Measurements from ENCODE around the gene INS. TPM values are rescaled to one million over a fixed set of nuclear protein-coding genes. Genes with fewer than 3 reads are reported as not detected.
A peak's percentile ranks its signal among the peaks of the same experiment; 100 is the strongest.

The INS gene
- total and polyA plus RNA-seq, 4 donors, result 0.16 to 0.37 TPM; not detected in 2

GRCh38 chr11:2136209-2136951 lies 24.6 kb downstream of the INS start:
- no peak for TF ChIP-seq JUND (IDR thresholded peaks at IDR 0.05)
- TF ChIP-seq FOXA2 (IDR thresholded peaks at IDR 0.05), result no peak
- no peak for TF ChIP-seq ZBTB33 (IDR thresholded peaks at IDR 0.05)
- TF ChIP-seq NR2F2 (IDR thresholded peaks at IDR 0.05), result no peak
- TF ChIP-seq FOXA1 (IDR thresholded peaks at IDR 0.05), result no peak
- TF ChIP-seq, protein P1, sequence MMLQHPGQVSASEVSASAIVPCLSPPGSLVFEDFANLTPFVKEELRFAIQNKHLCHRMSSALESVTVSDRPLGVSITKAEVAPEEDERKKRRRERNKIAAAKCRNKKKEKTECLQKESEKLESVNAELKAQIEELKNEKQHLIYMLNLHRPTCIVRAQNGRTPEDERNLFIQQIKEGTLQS (IDR thresholded peaks at IDR 0.05), result no peak
- TF ChIP-seq MAX (IDR thresholded peaks at IDR 0.05), result no peak
- no peak for TF ChIP-seq HNF4G (IDR thresholded peaks at IDR 0.05)
- TF ChIP-seq TAF1 (conservative IDR thresholded peaks at IDR 0.05), result no peak
- TF ChIP-seq SP1 (IDR thresholded peaks at IDR 0.05), result no peak
- TF ChIP-seq YY1 (IDR thresholded peaks at IDR 0.05), result no peak
- no peak for DNase-seq (ENCODE audit: low spot score)
- Histone ChIP-seq H3K27ac (ENCODE audit: low read depth in 1 of 2, low read length in 2 of 2) (no peak overlapping the region), H3K4me1 (ENCODE audit: control insufficient read depth in 4 of 4, insufficient read depth in 4 of 4, low read length in 3 of 4) (peaks cover 15 to 57% (median 37%) of the 10 kb centered on the region in 4 donors), H3K9me3 (ENCODE audit: control insufficient read depth in 4 of 4, low read length in 3 of 4) (no peaks in the 10 kb centered on the region), H3K36me3 (ENCODE audit: control insufficient read depth in 4 of 4, insufficient read depth in 3 of 4, low read depth in 1 of 4, low read length in 3 of 4) (peaks cover 5 to 25% (median 17%) of the 10 kb centered on the region in 4 donors), H3K9ac (ENCODE audit: low read depth in 1 of 2, low read length in 2 of 2) (no peak overlapping the region), H3K4me3 (ENCODE audit: low read depth in 1 of 3, low read length in 3 of 3) (no peak overlapping the region), H3K27me3 (ENCODE audit: control insufficient read depth in 4 of 4, insufficient read depth in 4 of 4, low read length in 3 of 4) (no peaks in the 10 kb centered on the region)
- 71% methylated on average over 24 of the region's 24 CpGs for WGBS

- no peak for TF ChIP-seq RAD21 (IDR thresholded peaks at IDR 0.05)
- TF ChIP-seq SP1 (IDR thresholded peaks at IDR 0.05), result no peak
- TF ChIP-seq RXRA (IDR thresholded peaks at IDR 0.05), result peak in 1 of 2 donors; percentile 12
- no peak for TF ChIP-seq FOXA1 (IDR thresholded peaks at IDR 0.05)
- no peak for TF ChIP-seq EGR1 (IDR thresholded peaks at IDR 0.05; ENCODE audit: low read depth in 2 of 2)
- H3K4me1 ChIP-seq (ENCODE audit: control insufficient read depth in 4 of 4, insufficient read depth in 4 of 4, low read length in 3 of 4), result peaks cover 15 to 57% (median 37%) of the 10 kb centered on the region in 4 donors
- H3K27me3 ChIP-seq (ENCODE audit: control insufficient read depth in 4 of 4, insufficient read depth in 4 of 4, low read length in 3 of 4), result no peaks in the 10 kb centered on the region
- 71% methylated on average over 14 of the region's 14 CpGs for WGBS
- H3K27ac ChIP-seq (ENCODE audit: low read depth in 1 of 2, low read length in 2 of 2), result no peak overlapping the region
- no peak for DNase-seq (ENCODE audit: low spot score)
- H3K9me3 ChIP-seq (ENCODE audit: control insufficient read depth in 4 of 4, low read length in 3 of 4), result no peaks in the 10 kb centered on the region
- no peak overlapping the region for H3K9ac ChIP-seq (ENCODE audit: low read depth in 1 of 2, low read length in 2 of 2)
- H3K36me3 ChIP-seq (ENCODE audit: control insufficient read depth in 4 of 4, insufficient read depth in 3 of 4, low read depth in 1 of 4, low read length in 3 of 4), result peaks cover 5 to 29% (median 21%) of the 10 kb centered on the region in 4 donors
- no peak overlapping the region for H3K4me3 ChIP-seq (ENCODE audit: low read depth in 1 of 3, low read length in 3 of 3)
Observed at GRCh38 chr11:2135648-2136201, 25.3 kb downstream of the INS start.

DNA sequence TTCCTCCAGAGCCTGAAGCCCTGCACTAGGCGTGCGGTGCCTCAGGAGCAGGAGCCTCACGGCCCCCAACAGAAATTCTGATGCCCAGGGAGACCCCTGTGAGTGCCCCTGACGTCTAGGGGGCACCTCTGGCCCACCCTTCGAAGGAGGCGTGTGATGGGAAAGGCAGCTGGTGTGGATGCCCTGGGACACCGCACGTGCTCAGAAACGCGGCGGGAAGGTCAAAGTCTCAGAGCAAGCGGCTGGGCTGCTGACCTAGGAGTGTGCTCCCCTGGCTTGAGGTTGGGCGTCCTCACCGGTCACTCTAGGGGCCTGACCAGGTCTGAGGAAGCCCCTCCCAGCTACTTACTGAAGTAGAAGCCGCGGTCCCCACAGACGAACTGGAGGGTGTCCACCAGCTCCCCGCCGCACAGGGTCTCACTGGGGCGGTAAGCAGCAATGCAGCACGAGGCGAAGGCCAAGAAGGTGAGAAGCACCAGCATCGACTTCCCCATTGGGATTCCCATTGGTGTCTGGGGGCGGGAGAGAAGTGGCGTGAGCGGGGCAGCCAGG lies 25.9 kb downstream of the INS start:
- no peak overlapping the region for H3K4me3 ChIP-seq (ENCODE audit: low read depth in 1 of 3, low read length in 3 of 3)
- no peak for DNase-seq (ENCODE audit: low spot score)
- no peaks in the 10 kb centered on the region for H3K27me3 ChIP-seq (ENCODE audit: control insufficient read depth in 4 of 4, insufficient read depth in 4 of 4, low read length in 3 of 4)
- H3K4me1 ChIP-seq (ENCODE audit: control insufficient read depth in 4 of 4, insufficient read depth in 4 of 4, low read length in 3 of 4), result peaks cover 13 to 57% (median 37%) of the 10 kb centered on the region in 4 donors
- TF ChIP-seq HNF4A (conservative IDR thresholded peaks at IDR 0.05) (peak; percentile 39), ZBTB33 (IDR thresholded peaks at IDR 0.05) (no peak), TAF1 (conservative IDR thresholded peaks at IDR 0.05) (no peak), HNF4G (IDR thresholded peaks at IDR 0.05) (no peak)
- no peaks in the 10 kb centered on the region for H3K9me3 ChIP-seq (ENCODE audit: control insufficient read depth in 4 of 4, low read length in 3 of 4)
- H3K36me3 ChIP-seq (ENCODE audit: control insufficient read depth in 4 of 4, insufficient read depth in 3 of 4, low read depth in 1 of 4, low read length in 3 of 4), result peaks cover 5 to 30% (median 20%) of the 10 kb centered on the region in 4 donors
- H3K9ac ChIP-seq (ENCODE audit: low read depth in 1 of 2, low read length in 2 of 2), result no peak overlapping the region
- no peak overlapping the region for H3K27ac ChIP-seq (ENCODE audit: low read depth in 1 of 2, low read length in 2 of 2)
- WGBS, result 69% methylated on average over 26 of the region's 26 CpGs

All from liver (tissue), 9 donors.